ENCODE data around the gene ZNF74.
"Not testable (repeated sequence)": the region's sequence is repeated elsewhere in the genome, so short reads cannot be mapped to it uniquely, and the experiment has no call there.

ZNF74 gene

GRCh38 chr22:20376983-20377382 lies 17.0 kb upstream of the ZNF74 start:
- not testable (repeated sequence) for DNase-seq

GRCh38 chr22:20378110-20378509 lies 15.8 kb upstream of the ZNF74 start:
- no peak for DNase-seq

DNA sequence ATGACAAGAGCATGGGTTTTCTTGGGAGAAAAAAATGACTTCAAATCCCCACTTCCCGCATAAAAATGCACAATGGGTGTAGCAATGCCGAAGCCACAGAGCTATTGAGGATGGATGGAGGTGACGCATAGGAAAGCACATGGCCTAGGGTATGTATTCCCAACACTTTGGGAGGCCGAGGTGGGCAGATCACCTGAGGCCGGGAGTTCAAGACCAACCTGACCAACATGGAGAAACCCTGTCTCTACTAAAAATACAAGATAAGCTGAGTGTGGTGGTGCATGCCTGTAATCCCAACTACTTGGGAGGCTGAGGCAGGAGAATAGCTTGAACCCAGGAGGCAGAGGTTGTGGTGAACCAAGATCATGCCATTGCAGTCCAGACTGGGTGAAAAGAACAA lies 15.3 kb upstream of the ZNF74 start:
- not testable (repeated sequence) for DNase-seq

GRCh38 chr22:20380486-20380885 lies 13.5 kb upstream of the ZNF74 start:
- DNase-seq, result no peak

GRCh38 chr22:20383538-20383937 lies 10.4 kb upstream of the ZNF74 start:
- no peak for DNase-seq

DNA sequence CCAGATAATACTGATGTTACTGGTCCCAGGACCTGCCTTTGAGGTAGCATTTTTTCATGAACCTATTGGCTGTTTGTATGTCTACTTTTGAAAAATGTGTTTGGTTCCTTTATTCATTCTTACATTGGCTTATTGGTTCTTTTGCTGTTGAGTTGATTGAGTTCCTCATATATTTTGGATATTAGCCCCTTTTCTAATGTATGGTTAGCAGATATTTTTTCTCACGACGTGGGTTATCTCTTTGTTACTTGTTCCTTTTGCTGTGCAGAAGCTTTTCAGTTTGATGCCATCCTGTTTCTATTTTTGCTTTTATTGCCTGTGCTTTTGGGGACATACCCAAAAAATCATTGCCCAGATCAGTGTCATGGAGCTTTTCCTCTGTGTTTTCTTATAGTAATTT lies 9.8 kb upstream of the ZNF74 start:
- DNase-seq, result no peak

DNA sequence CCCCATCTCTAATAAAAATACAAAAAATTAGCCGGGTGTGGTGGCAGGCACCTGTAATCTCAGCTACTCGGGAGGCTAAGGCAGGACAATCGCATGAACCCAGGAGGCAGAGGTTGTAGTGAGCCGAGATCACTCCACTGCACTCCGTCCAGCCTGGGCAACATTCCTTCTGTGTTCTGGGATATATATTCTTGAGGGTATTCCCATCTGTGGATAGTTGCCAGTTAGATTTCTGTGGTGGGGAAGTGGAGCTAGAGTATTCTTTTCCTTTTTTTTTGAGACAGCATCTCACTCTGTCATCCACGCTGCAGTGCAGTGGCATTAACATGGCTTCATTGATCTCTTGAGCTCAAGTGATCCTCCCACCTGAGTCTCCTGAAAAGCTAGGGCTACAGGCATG lies 9.1 kb upstream of the ZNF74 start:
- DNase-seq, result no peak

DNA sequence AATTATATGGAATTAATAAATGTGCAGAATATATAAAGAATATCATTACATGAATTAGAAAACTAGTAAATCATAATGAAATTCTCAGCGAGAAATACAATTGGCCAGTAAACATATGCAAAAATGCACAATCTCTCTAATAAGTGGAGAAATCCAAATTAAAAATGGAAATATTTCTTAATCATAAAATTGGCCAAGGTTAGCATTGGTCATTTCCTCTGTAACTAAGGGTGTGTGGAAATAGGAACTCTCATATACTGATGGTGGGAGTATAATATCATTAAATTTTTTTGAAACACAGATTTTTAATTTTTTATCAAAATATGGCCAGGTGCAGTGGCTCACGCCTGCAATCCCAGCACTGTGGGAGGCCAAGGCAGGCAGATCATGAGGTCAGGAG lies 7.6 kb upstream of the ZNF74 start:
- DNase-seq, result no peak

GRCh38 chr22:20386972-20387371 lies 7.0 kb upstream of the ZNF74 start:
- no peak for DNase-seq

DNA sequence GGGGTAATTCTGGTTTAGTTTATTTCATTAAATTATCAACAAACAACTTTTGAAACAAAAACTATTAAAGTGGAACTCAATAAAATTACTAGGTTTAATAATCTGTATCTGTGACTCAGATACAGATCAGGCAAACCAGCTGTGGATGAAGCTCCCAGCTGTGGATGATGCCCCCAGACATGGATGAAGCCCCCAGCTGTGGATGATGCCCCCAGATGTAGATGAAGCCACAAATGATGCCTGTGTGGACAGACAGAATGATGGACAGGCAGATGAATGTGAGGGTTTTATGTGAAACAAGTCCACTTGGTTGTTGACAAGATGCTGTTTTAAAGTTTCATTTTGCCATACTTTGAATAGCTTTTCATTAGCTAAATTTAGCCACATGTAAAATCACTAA lies 5.8 kb upstream of the ZNF74 start:
- DNase-seq, result no peak

- DNase-seq, result no peak
Measured at GRCh38 chr22:20389288-20389687, 4.7 kb upstream of the ZNF74 start.

- no peak for DNase-seq
Measured at GRCh38 chr22:20390394-20390907, 3.5 kb upstream of the ZNF74 start.

GRCh38 chr22:20391222-20391621 lies 2.7 kb upstream of the ZNF74 start:
- no peak for DNase-seq

DNA sequence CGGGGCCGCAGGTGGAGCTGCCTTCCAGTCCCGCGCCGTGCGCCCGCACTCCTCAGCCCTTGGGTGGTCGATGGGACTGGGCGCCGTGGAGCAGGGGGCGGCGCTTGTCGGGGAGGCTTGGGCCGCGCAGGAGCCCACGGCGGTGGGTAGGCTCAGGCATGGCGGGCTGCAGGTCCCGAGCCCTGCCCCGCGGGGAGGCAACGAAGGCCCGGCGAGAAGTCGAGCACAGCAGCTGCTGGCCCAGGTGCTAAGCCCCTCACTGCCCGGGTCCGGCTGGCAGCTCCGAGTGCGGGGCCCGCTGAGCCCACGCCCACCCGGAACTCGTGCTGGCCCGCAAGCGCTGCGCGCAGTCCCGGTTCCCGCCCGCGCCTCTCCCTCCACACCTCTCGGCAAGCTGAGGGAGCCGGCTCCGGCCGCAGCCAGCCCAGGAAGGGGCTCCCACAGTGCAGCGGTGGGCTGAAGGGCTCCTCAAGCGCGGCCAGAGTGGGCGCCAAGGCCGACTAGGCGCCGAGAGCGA lies 1.5 kb upstream of the ZNF74 start:
- DNase-seq, result not testable (repeated sequence)

- DNase-seq, result no peak
Measured at GRCh38 chr22:20392983-20393704, 807 bp upstream of the ZNF74 start.

DNA sequence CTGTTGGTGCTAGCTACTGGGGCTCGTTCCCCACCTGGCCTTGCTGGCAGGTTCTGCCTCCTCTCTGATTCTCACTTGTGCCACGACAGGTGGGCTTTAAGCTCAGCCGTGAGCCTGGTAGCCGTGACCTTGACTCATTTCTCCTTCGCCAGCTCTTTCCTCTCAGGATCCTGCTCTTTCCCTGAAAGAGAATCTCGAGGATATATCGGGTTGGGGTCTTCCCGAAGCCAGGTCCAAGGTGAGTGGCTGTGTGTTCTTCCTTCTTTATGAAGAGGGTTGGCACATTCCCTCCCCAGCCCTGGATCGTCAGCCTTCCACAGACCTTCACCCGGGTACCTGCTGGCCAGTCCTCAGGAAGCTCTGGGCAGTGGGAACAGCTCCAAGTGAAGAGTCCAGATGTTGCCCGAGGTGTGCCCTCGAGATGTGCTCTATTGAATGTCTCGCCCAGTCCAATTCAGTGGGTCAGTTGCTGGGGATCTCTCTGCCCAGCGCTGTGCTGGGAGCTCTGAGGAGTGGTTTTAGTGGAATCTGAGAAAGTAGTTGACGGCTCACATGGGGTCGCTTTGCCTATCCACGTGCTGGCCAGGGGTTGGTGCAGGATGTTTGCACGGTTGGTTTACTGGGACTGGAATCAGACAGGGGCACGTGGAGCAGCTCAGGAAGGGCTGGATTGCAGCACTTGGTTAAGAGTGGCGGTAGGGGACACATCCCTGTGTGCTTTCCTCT lies 1.4 kb downstream of the ZNF74 start:
- DNase-seq, result no peak

DNA sequence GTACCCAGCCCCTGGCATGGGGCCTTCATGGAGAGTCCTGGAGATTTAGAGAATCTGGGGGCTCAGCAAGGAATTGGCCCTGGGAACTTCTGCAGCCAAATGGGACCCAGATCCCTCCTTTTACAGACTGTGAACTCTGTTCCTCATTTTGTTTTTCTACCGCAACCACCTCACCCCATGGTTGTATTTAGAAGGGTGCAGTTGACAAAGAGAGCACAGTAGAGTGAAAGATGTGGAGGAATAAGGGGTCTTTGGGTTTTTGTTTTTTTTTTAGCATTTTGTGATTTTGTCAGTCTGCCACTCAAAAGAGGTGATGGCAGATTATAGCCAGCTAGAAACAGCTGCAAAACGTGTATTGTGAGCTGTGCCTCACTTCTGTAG lies 1.9 kb downstream of the ZNF74 start:
- DNase-seq, result no peak

GRCh38 chr22:20396639-20397038 lies 2.7 kb downstream of the ZNF74 start:
- no peak for DNase-seq

DNA sequence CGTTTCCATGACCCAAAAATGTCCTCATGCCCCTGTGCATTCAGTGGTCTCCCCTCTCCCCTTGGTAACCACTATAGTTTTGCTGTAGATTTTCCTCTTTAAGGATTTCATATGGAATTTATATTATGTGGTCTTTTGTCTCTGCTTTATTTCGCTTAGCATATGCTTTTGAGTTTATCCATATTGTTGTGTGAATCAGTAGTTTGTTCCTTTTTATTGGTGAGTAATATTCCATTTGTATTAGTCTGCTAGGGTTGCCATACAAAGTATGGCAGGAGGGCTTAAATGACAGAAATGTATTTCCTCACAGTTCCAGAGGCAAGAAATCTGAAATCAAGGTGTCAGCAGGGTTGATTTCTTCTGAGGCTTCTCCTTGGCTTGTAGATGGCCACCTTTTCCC lies 3.5 kb downstream of the ZNF74 start:
- no peak for DNase-seq

- no peak for DNase-seq
Measured at GRCh38 chr22:20398420-20398819, 4.5 kb downstream of the ZNF74 start.

DNA sequence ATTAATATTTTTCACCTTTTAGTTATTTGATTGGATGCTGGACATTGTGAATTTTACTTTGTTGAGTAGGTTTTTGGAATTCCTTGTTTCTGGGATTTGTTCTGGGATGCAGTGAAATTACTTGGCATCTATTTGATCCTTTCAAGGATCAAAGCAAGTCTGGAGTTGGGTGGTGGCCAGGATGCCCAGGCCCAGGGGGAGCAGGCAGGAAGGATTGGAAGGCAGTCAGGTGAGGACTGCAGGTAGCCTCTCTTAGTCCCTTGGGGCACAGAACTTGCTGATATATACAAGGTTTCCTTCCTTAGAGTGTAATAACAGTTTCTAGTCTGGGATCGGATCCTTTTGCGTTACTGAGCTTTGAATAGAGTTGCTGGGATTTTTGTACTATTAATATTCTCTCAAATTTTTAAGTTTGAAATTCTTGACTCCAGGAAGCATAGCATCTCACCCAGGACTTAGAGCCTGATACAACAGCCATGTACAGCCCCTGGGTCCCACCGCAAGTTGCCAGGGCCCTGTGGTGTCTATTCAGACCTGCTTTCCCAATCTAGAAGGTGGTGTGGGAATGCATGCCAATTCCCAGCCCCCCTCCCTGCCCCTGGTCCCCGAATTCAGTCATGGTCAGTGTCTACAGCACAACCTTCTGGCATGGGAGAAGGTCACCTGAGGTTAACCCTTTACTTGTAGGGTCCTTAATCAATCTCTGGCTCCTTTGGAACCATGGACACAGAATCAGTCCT lies 6.1 kb downstream of the ZNF74 start:
- DNase-seq, result no peak

GRCh38 chr22:20400606-20401375 lies 6.8 kb downstream of the ZNF74 start:
- DNase-seq, result no peak
